GM21515 (cell line): ENCODE measurements around the gene GAREM1.
A peak's percentile ranks its signal among the peaks of the same experiment; 100 is the strongest.
"Not testable (repeated sequence)": the region's sequence is repeated elsewhere in the genome, so short reads cannot be mapped to it uniquely, and the experiment has no call there.

Experiments
- ATAC-seq: cut with Tn5 transposase; IDR thresholded peaks from one replicate; pipeline ENCODE4 v1.9.1; 2021; ENCODE audit not compliant: unreplicated experiment

The GAREM1 gene

DNA sequence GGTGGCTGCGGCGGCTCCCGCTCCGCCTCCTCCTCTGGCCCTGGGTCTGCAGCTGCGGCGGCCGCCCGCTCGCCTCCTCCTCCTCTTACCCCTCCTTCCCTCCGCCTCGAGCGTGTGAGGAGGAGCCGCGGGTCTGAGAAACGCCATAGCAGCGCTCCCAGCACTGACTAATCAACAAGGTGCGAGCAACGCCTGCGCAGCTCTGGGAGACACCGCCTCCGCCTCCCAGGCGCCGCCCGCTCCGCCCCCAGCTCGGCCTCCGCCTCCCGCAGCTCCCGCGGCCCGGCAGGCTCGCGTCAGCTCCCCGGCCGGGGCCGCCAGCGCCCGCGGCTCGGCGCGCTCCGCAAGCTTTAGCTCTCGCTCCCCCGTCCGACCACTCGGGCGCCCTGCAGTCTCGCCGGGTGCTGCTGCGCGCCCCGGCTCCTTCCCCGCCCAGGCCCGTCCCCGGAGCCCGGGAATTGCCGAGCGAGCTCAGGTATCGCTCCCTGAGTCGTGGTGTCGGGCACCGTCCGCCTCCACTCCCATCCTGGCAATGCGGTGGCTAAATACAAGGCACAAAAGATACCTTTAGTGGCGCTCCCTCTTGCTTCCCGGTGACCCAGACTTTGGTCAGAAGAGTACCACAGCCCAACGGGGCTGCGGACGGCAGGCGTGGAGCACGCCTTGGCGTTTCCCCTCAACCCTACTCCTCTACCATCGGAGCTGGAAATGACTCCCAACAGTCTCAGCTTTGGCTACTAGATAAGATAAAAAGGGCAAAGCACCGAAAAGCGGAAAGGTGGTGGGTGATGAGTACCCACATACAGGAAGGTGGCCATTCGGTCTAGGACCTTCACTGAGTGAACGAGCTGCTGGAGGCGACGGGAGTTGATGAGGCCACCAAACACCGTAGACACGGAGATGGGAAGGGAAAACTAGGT, at the start of gene GAREM1:
GAREM1 (minus strand) TSS at position 169 of the 920 bp plus-strand sequence. CDS start 454 bp downstream, outside the sequence.
- peak; percentile 98 for ATAC-seq

DNA sequence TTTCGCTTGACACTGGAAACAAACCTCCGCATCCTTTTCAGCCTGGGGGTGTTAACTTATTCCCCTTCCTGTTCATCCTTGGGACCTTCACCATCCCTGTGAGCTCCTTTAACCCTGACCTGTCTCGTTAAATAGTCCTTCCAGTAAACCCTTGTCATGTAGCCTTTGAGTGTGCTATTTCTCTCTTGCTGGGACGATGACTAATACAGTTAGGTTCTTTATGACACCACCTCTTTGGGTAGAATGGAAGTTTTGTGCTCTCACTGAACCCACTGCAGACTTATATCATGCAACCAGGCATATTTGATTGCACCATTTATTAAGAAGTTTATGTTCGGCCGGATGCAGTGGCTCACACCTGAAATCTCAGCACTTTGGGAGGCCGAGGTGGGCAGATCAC, 40.5 kb upstream of the GAREM1 start:
- ATAC-seq = no peak

DNA sequence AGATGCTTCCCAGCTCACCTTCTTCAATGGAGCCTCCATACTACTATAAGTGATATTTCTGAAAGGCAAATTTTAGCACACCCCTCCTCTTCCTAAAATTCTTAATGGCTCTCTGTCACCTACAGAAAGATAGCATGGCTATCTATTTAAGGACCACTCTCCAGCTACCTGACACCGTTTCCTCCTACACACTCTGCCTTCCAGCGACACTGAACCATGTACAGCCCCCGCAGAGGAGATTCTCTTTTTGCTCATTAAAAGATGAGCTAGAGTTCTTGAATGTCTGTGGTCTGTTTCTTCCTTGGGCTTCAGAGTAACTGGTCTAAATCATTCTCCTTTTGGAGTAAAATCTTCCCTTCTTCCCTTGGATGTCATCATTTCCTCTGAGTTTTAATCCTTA, 38.4 kb upstream of the GAREM1 start:
- no peak for ATAC-seq

DNA sequence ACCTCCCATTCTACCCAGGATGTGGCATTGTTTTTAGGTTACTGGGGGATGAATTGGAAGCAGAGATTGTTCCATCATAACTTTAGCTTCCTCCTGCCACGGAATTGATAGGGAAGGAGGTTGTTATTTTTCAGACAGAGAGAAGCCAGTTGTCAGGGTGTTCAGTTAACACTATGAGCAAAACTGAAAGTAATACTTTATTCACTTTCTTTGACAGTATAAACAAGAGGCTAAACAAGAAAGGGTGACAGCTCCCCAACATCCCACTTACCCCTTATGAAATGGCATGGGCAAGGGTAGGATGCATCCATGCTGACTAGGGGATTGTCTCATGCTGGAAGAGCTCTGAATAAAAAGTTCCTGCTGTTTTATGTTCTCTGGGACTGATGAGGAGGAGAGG, 36.4 kb upstream of the GAREM1 start:
- no peak for ATAC-seq

DNA sequence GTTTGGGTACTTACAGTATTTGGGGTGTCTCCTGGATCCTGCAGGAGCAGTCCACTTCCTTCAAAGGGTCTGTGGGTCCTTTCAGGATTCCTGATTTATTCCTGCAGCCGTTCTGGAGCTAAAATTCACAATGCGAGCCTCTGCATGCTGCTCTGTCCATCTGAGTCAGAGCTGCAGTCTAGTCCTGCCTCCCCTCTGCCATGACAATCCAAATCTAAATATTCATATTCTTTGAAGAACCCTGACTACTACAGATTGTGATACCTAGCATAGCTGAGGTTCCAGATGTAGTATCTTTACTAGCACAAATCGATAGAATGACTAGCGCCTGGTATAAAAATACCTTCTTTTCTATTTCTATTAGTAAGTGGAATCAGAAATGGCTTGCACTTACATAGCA, 31.3 kb upstream of the GAREM1 start:
- no peak for ATAC-seq

DNA sequence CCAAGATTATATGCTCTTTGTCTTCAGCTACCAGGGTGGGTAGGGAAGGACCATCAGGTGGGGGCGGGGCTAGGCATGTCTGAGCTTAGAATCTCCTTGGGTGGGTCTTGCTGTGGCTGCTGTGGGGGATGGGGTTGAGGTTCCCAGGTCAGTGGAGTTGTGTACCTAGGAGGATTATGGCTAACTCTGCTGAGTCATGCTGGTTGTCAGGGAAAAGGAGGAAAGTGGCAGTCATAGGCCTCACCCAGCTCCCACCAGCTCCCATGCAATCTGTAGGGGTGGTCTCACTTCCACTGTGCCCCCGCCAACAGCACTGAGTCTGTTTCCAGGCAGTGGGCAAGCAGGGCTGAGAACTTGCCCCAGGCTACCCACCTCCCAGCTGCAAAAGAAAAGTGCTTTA, 30.6 kb upstream of the GAREM1 start:
- ATAC-seq = not testable (repeated sequence)

DNA sequence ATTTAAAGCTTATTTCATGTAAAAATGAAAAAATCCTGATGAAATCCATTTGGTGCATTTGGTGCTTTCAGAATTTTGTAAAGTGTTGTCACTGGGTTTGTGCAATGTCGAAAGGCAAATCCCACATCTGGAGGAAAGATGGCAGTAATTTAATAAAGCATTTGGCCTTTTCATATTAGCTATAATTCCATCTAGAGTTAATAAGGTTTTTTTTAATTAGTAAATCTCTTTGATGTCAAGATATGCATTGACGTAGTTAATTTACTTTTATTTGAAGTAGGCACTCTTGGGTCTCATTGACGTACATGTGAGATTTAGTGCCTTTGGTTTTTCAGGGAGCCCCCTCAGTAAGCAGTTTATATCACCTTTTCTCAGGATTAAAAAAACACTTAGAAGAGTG, 12.3 kb upstream of the GAREM1 start:
- no peak for ATAC-seq

DNA sequence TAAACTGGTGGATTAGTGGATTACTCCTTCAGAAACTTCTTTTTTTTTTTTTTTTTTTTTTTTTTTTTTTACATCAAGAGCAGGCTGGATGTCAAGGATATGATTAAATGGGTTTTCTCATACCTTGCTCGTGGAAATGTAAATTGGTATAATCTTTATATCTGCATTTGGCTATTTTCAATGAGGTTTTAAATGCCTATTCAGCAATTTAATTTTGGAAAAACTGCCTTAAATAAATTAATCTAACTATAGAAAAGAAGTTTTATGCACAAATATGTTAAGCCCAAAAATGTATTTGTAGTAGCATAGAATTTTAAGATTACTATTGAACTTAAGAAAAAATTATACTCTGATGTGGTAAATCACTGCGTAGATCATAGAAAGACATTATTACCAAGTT, 11.4 kb upstream of the GAREM1 start:
- no peak for ATAC-seq

DNA sequence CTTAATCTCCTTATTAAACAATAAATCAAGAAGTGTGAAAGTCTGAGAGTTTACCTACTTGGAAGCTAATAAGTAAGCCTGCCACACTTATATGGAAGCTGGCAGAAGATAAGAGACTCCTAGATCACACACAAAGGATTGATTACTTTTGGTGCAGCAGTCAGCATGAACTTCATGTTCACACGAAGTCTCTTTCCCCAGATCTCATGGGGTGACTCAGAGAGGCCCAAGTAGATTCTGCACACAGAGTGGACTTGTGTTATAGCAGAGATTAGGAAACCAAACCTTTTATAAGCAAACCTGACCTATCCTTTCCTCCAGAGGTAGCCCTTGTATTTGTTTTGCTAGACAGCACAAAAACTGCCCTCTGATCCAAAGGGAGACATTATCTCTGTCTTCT, 9.9 kb upstream of the GAREM1 start:
- ATAC-seq = no peak

DNA sequence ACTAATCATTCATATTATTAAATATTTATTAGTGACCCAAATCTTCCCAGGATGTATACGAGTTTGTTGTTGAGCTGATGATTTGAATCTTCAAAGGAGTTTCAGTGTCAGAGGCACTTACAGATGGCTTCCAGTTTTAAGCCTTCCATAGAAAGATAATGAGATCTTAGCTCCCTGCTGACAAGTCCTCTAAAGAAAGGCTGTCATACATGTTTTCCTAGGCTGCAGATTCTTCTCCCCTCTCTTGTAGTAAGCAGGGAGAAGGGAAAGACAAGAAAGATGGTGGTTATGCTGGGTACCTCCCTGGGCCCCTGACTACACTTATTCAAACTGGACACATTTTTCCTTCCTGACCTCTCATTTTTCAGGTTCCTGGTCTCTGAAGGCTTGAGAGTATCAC, 8.1 kb upstream of the GAREM1 start:
- ATAC-seq = no peak

DNA sequence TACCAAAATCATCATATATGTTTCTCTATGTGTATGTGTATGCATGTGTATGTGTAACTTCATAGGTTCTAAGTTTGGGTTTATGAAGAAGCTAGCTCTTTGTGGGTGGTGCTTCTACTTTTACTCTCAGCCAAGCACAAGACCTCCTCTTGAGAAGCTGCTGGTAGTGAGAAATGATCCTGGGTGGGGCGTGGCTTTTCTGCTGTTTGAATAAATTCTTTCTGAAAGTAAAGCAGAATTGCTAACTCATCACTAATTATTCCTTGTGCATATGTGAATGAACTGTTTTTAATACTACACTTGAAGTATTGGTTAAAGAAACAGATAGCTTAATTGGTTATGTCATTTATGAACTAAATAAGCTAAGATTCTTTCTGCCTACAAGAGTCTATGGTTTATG, 7.6 kb upstream of the GAREM1 start:
- no peak for ATAC-seq

DNA sequence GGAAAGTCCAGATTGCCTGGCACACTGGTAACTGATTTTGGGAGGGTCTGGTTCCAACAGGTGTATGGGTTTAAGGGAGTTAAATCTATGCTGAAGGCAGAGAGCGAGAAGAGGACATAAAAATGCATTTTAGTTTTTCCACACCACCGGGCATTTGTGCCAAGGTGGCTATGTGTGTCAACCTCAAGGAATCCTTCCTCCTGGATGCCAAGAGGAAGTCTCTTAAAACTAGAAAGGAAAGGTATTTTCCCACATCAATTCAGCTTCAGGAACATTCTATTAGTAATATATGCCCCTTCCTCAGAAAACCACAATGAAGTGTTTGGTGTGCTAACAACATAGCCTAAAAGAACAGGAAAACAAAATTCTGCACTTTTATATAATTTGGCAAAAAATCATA, 5.4 kb upstream of the GAREM1 start:
- ATAC-seq = no peak

DNA sequence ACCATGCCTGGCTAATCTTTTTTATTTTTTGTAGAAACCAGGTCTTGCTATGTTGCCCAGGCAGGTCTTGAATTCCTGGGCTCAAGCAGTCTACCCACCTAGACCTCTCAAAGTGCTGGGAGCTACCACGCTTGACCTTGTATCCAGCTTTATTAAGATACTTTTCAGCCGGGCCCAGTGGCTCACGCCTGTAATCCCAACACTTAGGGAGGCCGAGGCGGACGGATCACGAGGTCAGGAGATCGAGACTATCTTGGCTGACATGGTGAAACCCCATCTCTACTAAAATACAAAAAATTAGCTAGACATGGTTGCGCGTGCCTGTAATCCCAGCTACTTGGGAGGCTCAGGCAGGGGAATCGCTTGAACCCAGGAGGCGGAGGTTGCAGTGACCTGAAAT, 4.4 kb upstream of the GAREM1 start:
- not testable (repeated sequence) for ATAC-seq

DNA sequence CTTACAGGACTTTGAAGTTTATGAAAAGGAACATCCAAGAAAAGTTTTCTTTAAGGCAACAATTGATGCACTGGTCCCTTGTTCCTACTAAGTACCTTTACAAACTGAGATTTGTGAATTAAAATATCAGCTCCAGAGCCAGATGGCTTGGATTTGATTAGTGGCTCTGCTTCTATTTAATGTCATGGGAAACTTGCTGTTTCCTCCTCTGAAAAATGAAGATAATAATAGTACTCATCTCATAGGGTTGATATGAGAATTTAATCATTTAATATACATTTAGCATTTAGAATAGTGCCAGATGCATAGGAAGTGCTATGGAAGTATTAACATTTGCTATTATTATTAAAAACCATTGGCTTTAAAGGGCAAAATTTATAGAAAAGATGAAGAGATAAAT, 2.6 kb upstream of the GAREM1 start:
- no peak for ATAC-seq

DNA sequence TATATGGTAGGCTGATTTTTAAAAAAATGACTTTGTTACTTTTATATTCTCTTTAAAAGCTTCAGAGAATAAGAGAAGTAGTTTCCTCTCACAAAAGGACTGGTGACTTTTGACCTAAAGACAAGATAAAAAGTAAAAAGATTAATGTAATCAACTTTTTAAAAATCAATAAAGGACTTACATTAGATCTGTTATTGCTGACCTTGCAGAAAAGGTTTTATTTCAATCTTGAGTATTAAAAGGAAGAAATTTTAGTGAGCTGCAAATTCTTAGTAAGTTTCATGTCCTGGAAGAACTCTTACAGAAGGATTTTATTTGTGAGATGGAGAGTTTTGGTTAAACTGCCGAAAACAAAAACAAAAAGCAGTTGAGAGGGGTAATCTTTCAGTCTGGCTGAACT, 2.2 kb upstream of the GAREM1 start:
- no peak for ATAC-seq

DNA sequence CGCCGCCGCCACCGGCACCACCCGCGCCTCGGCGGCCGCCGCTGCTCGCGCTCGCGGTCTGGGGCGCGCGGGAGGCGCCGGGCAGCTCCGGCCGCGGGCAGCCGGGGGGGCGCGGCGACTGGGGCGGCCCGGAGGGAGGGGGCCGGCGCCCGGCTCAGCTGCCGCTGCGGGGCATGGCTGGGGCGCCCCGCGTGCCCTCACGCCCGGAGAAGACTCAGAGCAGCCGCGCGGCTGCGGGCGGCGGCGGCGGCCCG, 295 bp downstream of the GAREM1 start:
- no peak for ATAC-seq

DNA sequence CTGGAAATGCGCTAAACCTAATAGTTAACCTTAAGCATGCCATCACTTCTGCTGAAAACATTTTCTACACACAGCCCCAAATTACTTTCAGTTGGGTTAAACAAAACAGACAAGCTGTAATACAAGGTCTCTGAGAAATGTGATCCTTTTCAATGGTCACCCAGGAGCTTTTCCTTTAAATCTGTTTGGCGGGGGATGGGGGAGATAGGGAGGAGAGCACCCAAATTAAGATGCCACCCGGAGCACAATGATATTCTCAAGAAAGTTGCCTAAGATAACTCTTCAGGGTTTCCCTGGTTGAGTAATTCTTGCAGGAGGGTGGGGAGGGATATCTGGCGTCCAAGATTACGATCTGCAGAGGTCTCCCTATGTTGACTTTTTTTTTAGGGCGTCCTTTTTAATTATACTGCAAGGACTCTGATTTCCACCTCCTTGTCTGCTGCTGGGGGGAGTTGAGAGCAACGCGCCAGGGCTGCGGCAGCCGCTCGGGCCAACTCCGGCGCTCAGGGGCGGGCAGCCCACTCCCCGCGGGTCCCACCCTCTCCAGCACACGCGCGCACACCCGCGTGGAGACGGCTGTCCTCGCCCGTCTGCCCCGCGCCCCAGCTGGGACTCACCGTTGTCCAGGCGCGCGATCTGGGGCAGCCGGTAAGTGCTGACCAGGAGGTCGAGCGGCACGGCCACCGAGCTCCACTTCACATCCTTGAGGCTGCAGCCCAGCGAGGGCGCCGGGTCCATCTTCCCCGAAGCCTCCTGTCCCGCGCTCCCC, 807 bp downstream of the GAREM1 start:
- ATAC-seq = no peak

DNA sequence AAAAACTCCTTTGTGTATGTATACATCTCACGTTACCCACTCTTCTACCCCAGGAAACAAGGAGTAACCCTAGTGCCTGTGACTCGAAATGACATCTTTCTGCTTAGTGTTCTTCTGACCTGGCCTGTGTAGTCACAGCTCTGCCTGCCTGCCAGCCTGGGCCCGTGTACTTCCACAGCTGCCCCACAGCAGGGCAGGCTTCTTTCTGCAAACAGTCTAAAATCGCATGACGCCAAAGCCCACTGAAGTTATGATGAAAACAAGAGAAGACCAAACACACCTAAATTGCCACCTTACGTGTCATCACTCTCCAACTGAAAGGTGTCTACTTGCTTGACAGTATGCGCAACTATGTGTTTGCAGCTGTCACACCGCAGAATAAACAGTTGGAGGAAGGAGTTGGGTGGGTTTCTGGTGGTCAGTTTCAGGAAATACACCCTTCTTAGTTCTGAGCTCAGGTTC, 1.5 kb downstream of the GAREM1 start:
- ATAC-seq = no peak

DNA sequence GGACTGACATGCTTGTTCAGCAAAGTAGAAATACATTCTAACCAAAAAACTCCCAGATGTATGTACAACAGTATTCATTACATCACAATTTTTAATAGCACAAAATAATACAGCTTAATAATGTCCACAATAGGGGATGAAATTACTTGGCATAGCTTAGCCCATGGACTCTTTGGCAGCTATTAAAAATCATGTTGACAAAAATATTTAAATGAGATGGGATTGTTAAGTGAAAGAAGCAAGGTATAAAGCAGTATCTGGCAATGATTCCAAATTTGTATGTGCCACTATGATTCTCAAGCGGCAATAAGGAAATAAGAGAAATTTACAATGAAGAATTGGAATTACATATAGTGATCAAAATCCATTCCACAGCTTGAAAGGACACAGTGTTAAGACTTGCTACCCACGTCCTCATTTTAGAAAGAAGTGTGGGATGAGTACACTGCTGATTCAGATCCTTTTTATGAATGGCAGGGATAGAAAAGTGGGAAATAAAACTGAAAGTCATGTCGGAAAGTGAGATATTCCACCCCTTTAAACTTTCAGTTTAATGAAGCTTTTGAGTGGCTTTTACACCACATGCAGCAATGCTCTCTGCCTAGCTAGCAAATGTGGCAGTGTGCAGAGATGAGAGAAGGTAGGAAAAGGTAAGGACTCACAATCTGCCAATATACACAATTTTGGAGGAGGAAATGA, 2.4 kb downstream of the GAREM1 start:
- no peak for ATAC-seq

DNA sequence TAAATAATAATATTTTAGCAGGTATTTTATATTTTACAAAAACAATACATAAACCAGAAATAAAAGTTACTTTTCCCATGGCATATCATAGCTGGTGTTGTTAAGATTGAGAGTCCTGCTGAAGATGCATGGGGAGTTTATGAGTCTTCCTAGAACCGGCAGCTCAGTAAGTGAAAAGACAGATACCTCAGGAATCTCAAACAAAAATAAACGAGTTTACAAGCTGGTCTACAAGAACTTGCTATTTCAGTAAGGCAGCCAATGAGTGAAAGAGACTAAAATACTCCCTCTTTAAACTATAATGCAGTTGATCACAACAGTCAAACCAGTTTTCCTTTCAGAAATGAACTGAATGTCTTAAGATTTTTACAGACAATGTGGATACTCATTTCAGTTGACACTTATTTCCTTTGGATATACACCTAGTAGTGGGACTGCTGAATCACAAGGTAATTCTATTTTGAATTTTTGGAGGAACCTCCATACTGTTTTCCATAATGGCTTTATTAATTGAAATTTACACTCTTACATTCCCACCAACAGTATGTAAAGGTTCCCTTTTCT, 8.9 kb downstream of the GAREM1 start:
- ATAC-seq = no peak

DNA sequence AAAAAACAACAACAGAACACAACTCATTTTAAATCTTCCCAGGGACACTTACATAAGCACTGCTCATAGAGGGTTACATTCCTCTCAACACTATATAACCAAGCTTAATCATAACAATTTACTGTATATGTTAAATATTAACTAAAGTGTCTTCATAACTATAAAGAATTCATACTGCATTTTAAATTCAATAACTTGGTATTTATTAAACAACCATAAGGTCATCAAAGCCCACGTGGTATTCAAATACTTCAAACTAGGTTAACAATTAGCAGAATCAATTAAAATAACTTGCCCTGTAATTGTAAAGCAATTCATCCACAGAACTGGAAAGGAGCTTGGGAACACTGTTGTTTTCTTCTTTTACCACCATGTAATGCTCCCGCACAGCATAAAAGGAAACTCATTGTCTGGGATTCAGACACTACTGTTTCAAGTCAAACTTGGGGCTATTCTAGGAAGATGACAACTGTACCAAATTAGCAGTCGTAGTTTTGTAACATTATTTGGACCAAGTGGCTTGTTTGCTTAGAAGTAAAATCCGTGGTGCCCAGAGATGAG, 10.4 kb downstream of the GAREM1 start:
- no peak for ATAC-seq
